CD4-positive, alpha-beta T cell treated with Interleukin-1 beta for 1 hour (primary cell): ENCODE results near the gene PTPRF.

Experiments used
- DNase-seq, 2 donors: peaks; one replicate each; pipeline ENCODE4 v3.0.0-alpha.2; 2020 to 2022

The PTPRF gene

GRCh38 chr1:43584204-43584603 is 53.5 kb downstream of the PTPRF start:
- DNase-seq, result no peak

GRCh38 chr1:43585557-43585956 is 54.9 kb downstream of the PTPRF start:
- DNase-seq, result no peak

- DNase-seq, result no peak
These were observed 55.6 kb downstream of the PTPRF start for GRCh38 chr1:43586136-43586731.

DNA sequence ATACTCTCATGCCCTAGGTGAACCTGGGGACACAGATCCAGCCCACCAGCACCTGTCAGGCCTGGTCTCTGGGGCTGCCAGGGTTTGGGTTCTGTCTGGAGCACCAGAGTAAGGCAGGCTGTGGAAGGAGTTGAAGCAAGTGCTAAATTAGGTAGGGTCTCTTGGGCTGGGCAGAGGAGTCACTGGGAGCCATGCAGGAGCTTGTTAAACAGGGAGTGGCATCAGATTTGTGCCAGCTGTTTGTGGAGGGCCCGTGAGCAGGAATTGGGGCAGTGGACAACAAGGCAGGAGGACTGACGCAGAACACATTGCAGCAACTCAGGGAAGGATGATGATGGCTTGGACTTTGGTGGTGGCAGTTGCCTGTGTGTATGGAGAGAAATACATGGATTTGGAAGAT is 56.3 kb downstream of the PTPRF start:
- no peak for DNase-seq

GRCh38 chr1:43587594-43587993 is 56.9 kb downstream of the PTPRF start:
- DNase-seq, result no peak

DNA sequence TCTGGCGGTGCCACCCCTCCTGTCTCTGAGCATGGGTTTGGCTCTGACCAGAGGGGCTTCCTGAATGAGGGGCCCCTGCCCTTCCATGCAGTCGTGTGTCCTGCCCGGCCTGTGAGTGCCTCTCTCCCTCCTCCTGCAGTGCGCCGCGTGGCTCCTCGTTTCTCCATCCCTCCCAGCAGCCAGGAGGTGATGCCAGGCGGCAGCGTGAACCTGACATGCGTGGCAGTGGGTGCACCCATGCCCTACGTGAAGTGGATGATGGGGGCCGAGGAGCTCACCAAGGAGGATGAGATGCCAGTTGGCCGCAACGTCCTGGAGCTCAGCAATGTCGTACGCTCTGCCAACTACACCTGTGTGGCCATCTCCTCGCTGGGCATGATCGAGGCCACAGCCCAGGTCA is 57.9 kb downstream of the PTPRF start:
- no peak for DNase-seq

- no peak for DNase-seq
These were observed 59.8 kb downstream of the PTPRF start for GRCh38 chr1:43590388-43590925.

DNA sequence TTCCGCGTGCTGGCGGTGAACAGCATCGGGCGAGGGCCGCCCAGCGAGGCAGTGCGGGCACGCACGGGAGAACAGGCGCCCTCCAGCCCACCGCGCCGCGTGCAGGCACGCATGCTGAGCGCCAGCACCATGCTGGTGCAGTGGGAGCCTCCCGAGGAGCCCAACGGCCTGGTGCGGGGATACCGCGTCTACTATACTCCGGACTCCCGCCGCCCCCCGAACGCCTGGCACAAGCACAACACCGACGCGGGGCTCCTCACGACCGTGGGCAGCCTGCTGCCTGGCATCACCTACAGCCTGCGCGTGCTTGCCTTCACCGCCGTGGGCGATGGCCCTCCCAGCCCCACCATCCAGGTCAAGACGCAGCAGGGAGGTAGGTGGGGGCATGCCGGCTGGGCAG is 60.5 kb downstream of the PTPRF start:
- no peak for DNase-seq

DNA sequence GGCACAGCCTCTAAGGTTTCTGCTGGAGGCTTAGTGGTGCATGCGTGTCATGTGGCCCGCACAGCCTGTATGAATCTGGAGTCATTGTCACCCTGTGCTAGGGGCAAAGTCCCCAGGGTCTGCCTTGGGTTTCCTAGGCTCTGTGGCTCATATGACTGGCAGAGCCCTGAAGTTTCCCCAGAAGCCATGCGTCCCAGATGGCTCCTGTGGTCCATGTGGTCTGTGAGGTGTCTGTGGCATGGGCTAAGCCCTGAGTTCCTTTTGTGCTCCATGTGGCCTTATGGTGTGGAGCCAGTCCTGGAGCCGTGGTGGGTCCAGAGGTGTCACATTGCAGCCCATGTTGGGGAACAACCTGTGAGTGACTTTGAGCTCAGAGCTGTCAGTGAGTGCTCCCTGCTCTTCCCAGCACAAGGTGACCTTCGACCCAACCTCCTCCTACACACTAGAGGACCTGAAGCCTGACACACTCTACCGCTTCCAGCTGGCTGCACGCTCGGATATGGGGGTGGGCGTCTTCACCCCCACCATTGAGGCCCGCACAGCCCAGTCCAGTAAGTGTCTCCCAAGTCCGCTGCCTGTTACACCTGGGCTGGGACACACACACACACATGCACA is 61.5 kb downstream of the PTPRF start:
- DNase-seq, result no peak

- no peak for DNase-seq
These were observed 62.4 kb downstream of the PTPRF start for GRCh38 chr1:43592974-43593683.

DNA sequence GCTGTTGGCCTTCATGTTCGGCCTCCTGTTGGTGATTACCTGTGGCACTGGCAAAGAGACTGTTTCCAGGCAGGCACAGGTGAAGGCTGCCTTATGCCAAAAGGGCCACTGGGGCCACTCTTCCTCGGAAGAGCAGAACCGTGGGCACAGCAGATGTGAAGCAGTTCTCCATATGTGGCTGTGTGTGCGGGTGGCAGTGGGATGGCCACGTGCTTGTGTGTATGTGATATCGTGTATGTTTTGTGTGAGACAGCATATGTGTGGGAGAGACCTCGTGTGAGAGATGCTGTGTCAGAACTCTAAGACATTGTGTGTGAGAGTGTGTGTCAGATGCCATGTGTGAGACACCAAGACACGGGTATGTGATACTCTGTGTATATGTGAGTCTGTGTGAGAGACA is 65.9 kb downstream of the PTPRF start:
- no peak for DNase-seq

- no peak for DNase-seq
These were observed 66.3 kb downstream of the PTPRF start for GRCh38 chr1:43597028-43597427.

DNA sequence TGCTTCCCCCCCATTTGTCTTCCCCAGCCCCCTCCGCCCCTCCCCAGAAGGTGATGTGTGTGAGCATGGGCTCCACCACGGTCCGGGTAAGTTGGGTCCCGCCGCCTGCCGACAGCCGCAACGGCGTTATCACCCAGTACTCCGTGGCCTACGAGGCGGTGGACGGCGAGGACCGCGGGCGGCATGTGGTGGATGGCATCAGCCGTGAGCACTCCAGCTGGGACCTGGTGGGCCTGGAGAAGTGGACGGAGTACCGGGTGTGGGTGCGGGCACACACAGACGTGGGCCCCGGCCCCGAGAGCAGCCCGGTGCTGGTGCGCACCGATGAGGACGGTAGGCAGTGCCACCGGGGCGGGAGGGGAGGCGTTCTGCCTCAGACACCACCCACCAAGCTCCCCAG is 67.0 kb downstream of the PTPRF start:
- no peak for DNase-seq

DNA sequence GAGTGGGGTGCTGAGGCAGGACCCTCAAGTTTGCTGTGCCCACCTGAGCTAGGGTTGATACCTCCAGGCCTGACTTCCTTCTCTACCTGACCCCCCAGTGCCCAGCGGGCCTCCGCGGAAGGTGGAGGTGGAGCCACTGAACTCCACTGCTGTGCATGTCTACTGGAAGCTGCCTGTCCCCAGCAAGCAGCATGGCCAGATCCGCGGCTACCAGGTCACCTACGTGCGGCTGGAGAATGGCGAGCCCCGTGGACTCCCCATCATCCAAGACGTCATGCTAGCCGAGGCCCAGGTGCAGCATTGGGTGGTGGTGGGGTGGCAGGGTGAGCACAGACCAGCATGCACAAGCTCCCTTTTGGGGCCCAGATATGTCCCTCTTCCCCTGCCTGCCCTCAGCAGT is 67.9 kb downstream of the PTPRF start:
- DNase-seq, result no peak

DNA sequence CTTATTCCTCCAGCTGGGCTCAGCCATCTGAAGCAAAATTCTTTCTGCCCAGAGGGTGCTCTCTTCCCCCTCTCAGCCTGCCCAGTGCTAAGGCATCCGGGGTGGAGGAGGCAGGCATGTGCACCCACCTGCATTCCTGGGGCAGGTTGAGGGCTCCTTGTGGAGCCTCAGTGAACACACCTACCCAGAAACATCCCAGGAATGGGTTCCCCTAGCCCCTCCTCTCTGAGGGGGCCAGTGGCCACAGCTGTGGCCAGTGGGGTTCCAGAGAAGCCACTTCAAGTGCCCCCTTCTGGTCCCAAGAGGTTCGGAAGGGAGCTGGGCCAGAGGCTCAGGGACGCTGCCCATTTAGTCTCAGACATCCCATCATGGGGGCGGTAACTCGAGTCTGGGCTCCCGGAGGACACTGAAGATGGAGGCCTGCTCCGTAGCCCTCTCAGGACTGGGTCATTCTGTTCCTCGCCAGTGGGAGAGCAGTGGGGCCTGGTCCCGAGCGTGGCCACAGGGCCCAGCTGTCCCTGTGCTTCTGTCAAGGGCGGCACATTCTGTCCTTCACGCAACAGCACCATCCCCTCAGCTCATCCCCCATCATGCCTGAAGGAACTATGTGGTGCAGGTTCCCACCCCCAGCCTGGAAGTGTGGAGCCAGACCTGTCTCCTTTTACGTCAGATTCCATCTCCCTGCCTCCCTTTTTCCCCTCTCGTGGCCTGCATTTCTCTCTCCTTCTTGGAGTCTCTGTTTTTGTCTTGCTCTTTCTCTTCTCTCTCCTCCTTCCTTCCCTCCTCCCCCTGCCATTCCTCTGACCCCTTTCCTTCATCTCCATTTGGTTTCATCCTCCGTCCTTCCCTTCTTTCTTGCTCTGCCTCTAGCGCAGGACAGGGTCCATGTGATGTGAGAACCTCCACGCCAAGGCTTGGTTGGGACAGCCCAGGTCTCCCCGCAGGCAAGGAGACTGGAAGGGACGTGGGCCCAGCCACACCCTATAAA is 69.6 kb downstream of the PTPRF start:
- DNase-seq, result no peak

DNA sequence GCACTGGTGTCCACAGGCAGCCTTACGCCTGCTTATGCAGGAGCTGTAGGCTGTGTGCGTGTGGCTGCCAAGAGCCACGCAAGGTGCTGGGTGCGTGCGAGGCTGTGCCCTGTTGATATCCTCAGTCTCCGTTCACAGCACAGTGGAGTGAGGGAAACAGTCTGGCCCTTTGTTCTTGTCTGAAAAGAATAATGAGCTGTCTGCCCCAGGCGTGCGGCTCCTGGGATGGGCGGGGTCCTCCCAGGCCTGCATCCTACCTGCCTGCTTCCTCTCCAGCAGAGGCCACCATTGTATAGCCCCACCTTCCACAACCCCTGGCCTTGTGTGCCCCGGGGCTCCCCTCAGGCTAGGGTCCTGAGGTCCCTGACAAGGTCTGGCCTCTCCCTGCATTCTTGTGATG is 72.3 kb downstream of the PTPRF start:
- DNase-seq, result no peak

- no peak for DNase-seq
These were observed 73.5 kb downstream of the PTPRF start for GRCh38 chr1:43604192-43604591.

GRCh38 chr1:43605157-43605556 is 74.5 kb downstream of the PTPRF start:
- no peak for DNase-seq

DNA sequence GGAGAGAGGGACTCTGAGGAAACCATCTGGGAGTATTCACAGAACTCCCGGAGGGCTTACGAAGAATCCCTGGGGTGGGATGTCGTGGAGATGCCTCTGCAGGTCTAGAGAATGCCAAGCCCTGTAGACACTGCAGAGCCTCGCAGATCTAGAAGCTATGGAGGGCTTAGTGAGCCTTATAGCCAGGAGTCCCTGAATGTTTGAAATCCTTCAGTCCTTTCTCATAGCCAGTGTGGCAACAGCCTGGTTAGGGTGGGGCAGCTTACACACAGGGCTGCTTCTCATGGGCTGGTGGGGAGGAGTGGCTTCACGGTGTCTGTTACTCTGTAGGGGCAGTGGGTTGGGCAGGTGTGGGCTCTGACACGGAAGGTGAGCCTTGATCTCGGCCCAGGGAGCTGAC is 75.1 kb downstream of the PTPRF start:
- no peak for DNase-seq

GRCh38 chr1:43606624-43607023 is 75.9 kb downstream of the PTPRF start:
- no peak for DNase-seq

- DNase-seq, result no peak
These were observed 78.1 kb downstream of the PTPRF start for GRCh38 chr1:43608827-43609226.

DNA sequence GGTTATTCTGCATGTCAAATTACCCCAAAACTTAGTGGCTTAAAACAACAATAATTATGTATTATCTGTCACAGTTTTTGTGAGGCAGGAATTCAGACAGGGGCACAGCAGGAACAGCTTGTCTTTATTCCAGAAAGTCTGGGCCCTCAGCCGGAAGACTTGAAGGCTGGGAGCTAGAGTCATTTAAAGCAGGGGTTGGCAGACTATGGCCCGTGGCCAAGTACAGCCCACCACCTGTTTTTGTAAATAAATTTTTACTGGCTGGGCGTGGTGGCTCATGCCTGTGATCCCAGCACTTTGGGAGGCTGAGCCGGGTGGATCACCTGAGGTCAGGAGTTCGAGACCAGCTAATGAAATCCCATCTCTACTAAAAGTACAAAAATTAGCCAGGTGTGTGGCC is 79.7 kb downstream of the PTPRF start:
- no peak for DNase-seq

GRCh38 chr1:43611950-43612349 is 81.3 kb downstream of the PTPRF start:
- no peak for DNase-seq
